HL-60 (cell line): ENCODE results near the gene RBFOX2.

Experiments used
- GABPA ChIP-seq: IDR thresholded peaks from 2 replicates; pipeline ENCODE4 v1.6.1; 2012; ENCODE audit warnings: low read depth
- POLR2AphosphoS5 ChIP-seq: IDR thresholded peaks from 2 replicates; pipeline ENCODE4 v1.6.1; 2012; ENCODE audit warnings: low read depth
- SPI1 ChIP-seq: IDR thresholded peaks from 2 replicates; pipeline ENCODE4 v1.6.1; 2012; ENCODE audit warnings: low read depth, mild to moderate bottlenecking, borderline replicate concordance
- TF ChIP-seq, protein P1 (sequence below): IDR thresholded peaks from one replicate; pipeline ENCODE4 v1.5.1; 2011; ENCODE audit warnings: low read length, control low read depth, inconsistent platforms; ENCODE audit not compliant: insufficient read depth
- TF ChIP-seq, protein P2 (sequence below): IDR thresholded peaks from 2 replicates; pipeline ENCODE4 v1.6.1; 2012; ENCODE audit warnings: low read depth; ENCODE audit not compliant: insufficient replicate concordance

DNA sequence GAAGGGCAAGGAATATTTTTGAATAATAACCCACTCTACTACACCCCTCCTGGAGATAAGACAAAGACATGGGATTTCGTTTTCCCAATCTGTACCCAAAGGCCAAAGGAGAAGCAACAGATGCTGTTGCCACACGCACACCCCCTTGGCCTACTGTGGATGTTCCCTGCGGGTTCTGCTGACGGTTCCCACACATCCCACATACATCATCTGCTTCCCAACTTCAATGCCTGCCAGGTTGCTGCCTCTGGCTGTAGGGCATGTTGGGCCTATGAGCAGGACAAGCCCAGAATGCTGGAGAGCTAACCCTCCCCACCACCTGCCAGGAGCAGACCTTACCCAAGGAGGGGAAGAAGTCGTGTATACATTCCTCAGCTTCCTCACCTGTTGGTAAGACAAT is 13.6 kb upstream of the RBFOX2 start:
- TF ChIP-seq, protein P1, sequence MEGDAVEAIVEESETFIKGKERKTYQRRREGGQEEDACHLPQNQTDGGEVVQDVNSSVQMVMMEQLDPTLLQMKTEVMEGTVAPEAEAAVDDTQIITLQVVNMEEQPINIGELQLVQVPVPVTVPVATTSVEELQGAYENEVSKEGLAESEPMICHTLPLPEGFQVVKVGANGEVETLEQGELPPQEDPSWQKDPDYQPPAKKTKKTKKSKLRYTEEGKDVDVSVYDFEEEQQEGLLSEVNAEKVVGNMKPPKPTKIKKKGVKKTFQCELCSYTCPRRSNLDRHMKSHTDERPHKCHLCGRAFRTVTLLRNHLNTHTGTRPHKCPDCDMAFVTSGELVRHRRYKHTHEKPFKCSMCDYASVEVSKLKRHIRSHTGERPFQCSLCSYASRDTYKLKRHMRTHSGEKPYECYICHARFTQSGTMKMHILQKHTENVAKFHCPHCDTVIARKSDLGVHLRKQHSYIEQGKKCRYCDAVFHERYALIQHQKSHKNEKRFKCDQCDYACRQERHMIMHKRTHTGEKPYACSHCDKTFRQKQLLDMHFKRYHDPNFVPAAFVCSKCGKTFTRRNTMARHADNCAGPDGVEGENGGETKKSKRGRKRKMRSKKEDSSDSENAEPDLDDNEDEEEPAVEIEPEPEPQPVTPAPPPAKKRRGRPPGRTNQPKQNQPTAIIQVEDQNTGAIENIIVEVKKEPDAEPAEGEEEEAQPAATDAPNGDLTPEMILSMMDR: no peak
- TF ChIP-seq POLR2AphosphoS5: no peak
- TF ChIP-seq, protein P2, sequence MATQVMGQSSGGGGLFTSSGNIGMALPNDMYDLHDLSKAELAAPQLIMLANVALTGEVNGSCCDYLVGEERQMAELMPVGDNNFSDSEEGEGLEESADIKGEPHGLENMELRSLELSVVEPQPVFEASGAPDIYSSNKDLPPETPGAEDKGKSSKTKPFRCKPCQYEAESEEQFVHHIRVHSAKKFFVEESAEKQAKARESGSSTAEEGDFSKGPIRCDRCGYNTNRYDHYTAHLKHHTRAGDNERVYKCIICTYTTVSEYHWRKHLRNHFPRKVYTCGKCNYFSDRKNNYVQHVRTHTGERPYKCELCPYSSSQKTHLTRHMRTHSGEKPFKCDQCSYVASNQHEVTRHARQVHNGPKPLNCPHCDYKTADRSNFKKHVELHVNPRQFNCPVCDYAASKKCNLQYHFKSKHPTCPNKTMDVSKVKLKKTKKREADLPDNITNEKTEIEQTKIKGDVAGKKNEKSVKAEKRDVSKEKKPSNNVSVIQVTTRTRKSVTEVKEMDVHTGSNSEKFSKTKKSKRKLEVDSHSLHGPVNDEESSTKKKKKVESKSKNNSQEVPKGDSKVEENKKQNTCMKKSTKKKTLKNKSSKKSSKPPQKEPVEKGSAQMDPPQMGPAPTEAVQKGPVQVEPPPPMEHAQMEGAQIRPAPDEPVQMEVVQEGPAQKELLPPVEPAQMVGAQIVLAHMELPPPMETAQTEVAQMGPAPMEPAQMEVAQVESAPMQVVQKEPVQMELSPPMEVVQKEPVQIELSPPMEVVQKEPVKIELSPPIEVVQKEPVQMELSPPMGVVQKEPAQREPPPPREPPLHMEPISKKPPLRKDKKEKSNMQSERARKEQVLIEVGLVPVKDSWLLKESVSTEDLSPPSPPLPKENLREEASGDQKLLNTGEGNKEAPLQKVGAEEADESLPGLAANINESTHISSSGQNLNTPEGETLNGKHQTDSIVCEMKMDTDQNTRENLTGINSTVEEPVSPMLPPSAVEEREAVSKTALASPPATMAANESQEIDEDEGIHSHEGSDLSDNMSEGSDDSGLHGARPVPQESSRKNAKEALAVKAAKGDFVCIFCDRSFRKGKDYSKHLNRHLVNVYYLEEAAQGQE: no peak
- no peak for TF ChIP-seq GABPA
- no peak for TF ChIP-seq SPI1
